HepG2 (cell line): ENCODE data around the gene GMEB2. TPM values are rescaled to one million over a fixed set of nuclear protein-coding genes. Genes with fewer than 3 reads are reported as not detected.

ENCODE experiments used
- ATAC-seq: fragments of 200-7000 bp; cut with Tn5 transposase; 3 replicates; pipeline ENCODE4 v1.9.1; 2020; ENCODE audit warnings: mild to moderate bottlenecking, moderate library complexity
- BruUV-seq: library from RNA; stranded (reverse); fragments of 400-500 nt; replicated peaks from 2 replicates; lab custom pipeline; 2021; lab: Mats Ljungman, UMichigan
- CTCF ChIA-PET: fragments of 300-600 bp; formaldehyde crosslinking; extraction: SDS; loops from one replicate; lab custom pipeline; 2021; ENCODE audit warnings: low total read pairs, inconsistent platforms, low intra/inter-chr PET ratio; lab: Yijun Ruan, JAX
- POLR2A ChIA-PET: fragments of 350-600 bp; sonication (Branson Sonifier 250); formaldehyde crosslinking; loops from one replicate; lab custom pipeline; 2020; ENCODE audit warnings: antibody characterized with exemption, inconsistent platforms; lab: Yijun Ruan, JAX
- DNase-seq: peaks from one replicate; pipeline ENCODE4 v3.0.0-alpha.2; 2015; ENCODE audit warnings: low spot score
- FAIRE-seq: peaks from 3 replicates; lab custom pipeline; 2011; peaks lifted over from hg19 to GRCh38; lab: Jason Lieb, UNC
- H2AFZ ChIP-seq: one replicate; pipeline ENCODE4 v1.6.1; 2011; ENCODE audit warnings: low read length, inconsistent platforms
- H3K27ac ChIP-seq: fragments of 300-600 bp; 3 replicates; pipeline ENCODE4 v1.8.0; 2011; ENCODE audit warnings: mixed run types, mild to moderate bottlenecking, mixed read lengths, low read length, inconsistent platforms; ENCODE audit not compliant: insufficient read depth; ENCODE audit errors: extremely low read length
- H3K27me3 ChIP-seq, 2 experiments: fragments of 200-600 bp in 1 of 2; 2 replicates in 1 of 2; 3 replicates in 1 of 2; pipeline versions ENCODE4 v1.6.0 to v1.8.0; 2011; ENCODE audit warnings: low read length in 2 of 2, mild to moderate bottlenecking in 2 of 2, moderate library complexity in 2 of 2, inconsistent platforms in 1 of 2; ENCODE audit not compliant: insufficient read depth in 2 of 2, control insufficient read depth in 1 of 2
- H3K36me3 ChIP-seq, 2 experiments: fragments of 200-600 bp in 1 of 2; replicated peaks in 1 of 2; 2 replicates in 1 of 2; 3 replicates in 1 of 2; pipeline versions ENCODE4 v1.5.1 to v1.8.0; 2011; ENCODE audit warnings: low read length in 2 of 2, inconsistent platforms in 1 of 2; ENCODE audit not compliant: insufficient read depth in 2 of 2, control insufficient read depth in 1 of 2
- H3K4me1 ChIP-seq: 2 replicates; pipeline ENCODE4 v1.5.1; 2012; ENCODE audit warnings: low read length, inconsistent platforms; ENCODE audit not compliant: insufficient read depth
- H3K4me2 ChIP-seq: 2 replicates; pipeline ENCODE4 v1.6.0; 2011; ENCODE audit warnings: low read depth, low read length, inconsistent platforms
- H3K4me3 ChIP-seq, 3 experiments: fragments of 200-600 bp in 1 of 3; sonication (generic), shearing (Covaris generic) in 1 of 3; replicated peaks in 1 of 3; 2 replicates each; pipeline ENCODE4 v1.5.1; 2011 to 2016; ENCODE audit warnings: low read length in 3 of 3, inconsistent platforms in 2 of 3, low read depth in 2 of 3, mild to moderate bottlenecking in 2 of 3, control low read depth in 1 of 3, mixed read lengths in 1 of 3; ENCODE audit not compliant: insufficient read depth in 1 of 3
- H3K79me2 ChIP-seq: one replicate; pipeline ENCODE4 v1.6.1; 2011; ENCODE audit warnings: low read length, inconsistent platforms; ENCODE audit not compliant: insufficient read depth
- H3K9ac ChIP-seq: 2 replicates; pipeline ENCODE4 v1.6.0; 2011; ENCODE audit warnings: mild to moderate bottlenecking, low read depth, low read length, inconsistent platforms; ENCODE audit not compliant: insufficient read depth
- H3K9me3 ChIP-seq: 2 replicates; pipeline ENCODE4 v1.5.1; 2012; ENCODE audit warnings: mild to moderate bottlenecking, low read length
- H4K20me1 ChIP-seq: 2 replicates; pipeline ENCODE4 v1.6.0; 2011; ENCODE audit warnings: inconsistent platforms, mild to moderate bottlenecking, low read length, moderate library complexity; ENCODE audit not compliant: insufficient read depth
- GMEB1 ChIP-seq: sonication (generic); formaldehyde crosslinking; IDR thresholded peaks from 2 replicates; pipeline ENCODE4 v1.5.1; 2020; ENCODE audit warnings: missing genetic modification reagents, mild to moderate bottlenecking, borderline replicate concordance
- KDM5A ChIP-seq: fragments of 200-600 bp; sonication (generic); IDR thresholded peaks from 2 replicates; pipeline ENCODE4 v1.7.0; 2018; ENCODE audit warnings: antibody characterized with exemption, mild to moderate bottlenecking, low read length, borderline replicate concordance
- MTF1 ChIP-seq: sonication (generic); formaldehyde crosslinking; IDR thresholded peaks from 2 replicates; pipeline ENCODE4 v1.5.0; 2020; ENCODE audit warnings: missing genetic modification reagents
- MXI1 ChIP-seq: IDR thresholded peaks from 3 replicates; pipeline ENCODE4 v1.6.1; 2012; ENCODE audit warnings: low read depth, low read length, inconsistent platforms, borderline replicate concordance
- MZF1 ChIP-seq: sonication (generic); formaldehyde crosslinking; IDR thresholded peaks from 2 replicates; pipeline ENCODE4 v1.8.1; 2023; ENCODE audit warnings: mild to moderate bottlenecking, missing genetic modification reagents, borderline replicate concordance
- NFKBIZ ChIP-seq: IDR thresholded peaks from 2 replicates; pipeline ENCODE4 v1.6.1; 2018; ENCODE audit warnings: missing genetic modification reagents, missing compliant biosample characterization
- RAD21 ChIP-seq: fragments of 450-650 bp; formaldehyde crosslinking; IDR thresholded peaks from 2 replicates; pipeline ENCODE4 v1.5.0; 2020; ENCODE audit warnings: mild to moderate bottlenecking
- ZBTB10 ChIP-seq: sonication (generic); formaldehyde crosslinking; IDR thresholded peaks from 2 replicates; pipeline ENCODE4 v1.4.0; 2020; ENCODE audit warnings: missing genetic modification reagents, borderline replicate concordance
- ZNF232 ChIP-seq: sonication (generic); formaldehyde crosslinking; IDR thresholded peaks from 2 replicates; pipeline ENCODE4 v1.4.0; 2020; ENCODE audit warnings: missing genetic modification reagents, borderline replicate concordance
- ZNF761 ChIP-seq: sonication (generic); formaldehyde crosslinking; conservative IDR thresholded peaks from 2 replicates; pipeline ENCODE4 v1.4.0; 2020; ENCODE audit warnings: mild to moderate bottlenecking, missing genetic modification reagents
- ZNF776 ChIP-seq: sonication (generic); formaldehyde crosslinking; IDR thresholded peaks from 2 replicates; pipeline ENCODE4 v1.4.0; 2020; ENCODE audit warnings: mild to moderate bottlenecking, missing genetic modification reagents
- ZSCAN5A ChIP-seq: sonication (generic); formaldehyde crosslinking; IDR thresholded peaks from 2 replicates; pipeline ENCODE4 v1.8.0; 2022; ENCODE audit warnings: mild to moderate bottlenecking, missing genetic modification reagents, borderline replicate concordance
- WGBS: methylation state at CpG from one replicate; pipeline ENCODE4 v1.1.6; 2017; ENCODE audit warnings: low lambda C conversion rate; 5-methylcytosine and 5-hydroxymethylcytosine counted together
- in situ Hi-C: cut with HindIII; loops from 2 replicates; pipeline ENCODE4 v1.10.0; 2017; ENCODE audit warnings: low pct_unique_long_range_greater_than_20kb; ENCODE audit not compliant: extremely low pct_ligation_motif_present
- intact Hi-C: fragments of 100-400 bp; cut with micrococcal nuclease; formaldehyde crosslinking; loops from one replicate; pipeline ENCODE4 v1.10.0; 2022; ENCODE audit not compliant: unreplicated experiment
- polyA plus RNA-seq, 8 experiments: library from polyadenylated mRNA; depleted of rRNA in 3 of 8; stranded (reverse) in 7 of 8; unstranded in 1 of 8; fragments of >200 nt; fragmentation: Illumina TruSeq in 4 of 8; extraction: Trizol in 4 of 8; gene quantifications; 2 replicates each; pipeline versions ENCODE4 v1.2.1 to v1.2.3, GENCODE V29; 2011 to 2016; ENCODE audit warnings: low read depth in 4 of 8, missing spikeins in 1 of 8, mixed read lengths in 1 of 8; ENCODE audit not compliant: insufficient read depth in 1 of 8
- total RNA-seq, 5 experiments: library from RNA; depleted of rRNA; stranded (reverse); fragments of >200 nt; fragmentation: Illumina TruSeq; extraction: Trizol; gene quantifications; 2 replicates each; pipeline ENCODE4 v1.2.3, GENCODE V29; 2016; ENCODE audit warnings: low read depth in 1 of 5

GMEB2 gene
- total and polyA plus RNA-seq, 2 of the 13 experiments (the other 11 are each of a cell fraction or from before 2014, with no cell fraction given): 10.6 to 12.4 TPM

- H3K79me2 ChIP-seq: no peaks in the 10 kb centered on the region
- 95% methylated on average over 15 of the region's 15 CpGs for WGBS
- no peaks in the 10 kb centered on the region for H3K9me3 ChIP-seq
- POLR2A ChIA-PET: interaction anchor here (3.3 kb wide), 1 partner anchor 8 kb away, joined by 58 read pairs; the partner anchor contains the start of gene STMN3
- H4K20me1 ChIP-seq: no peaks in the 10 kb centered on the region
- H2AFZ ChIP-seq: no peak overlapping the region
- ATAC-seq (no peak), FAIRE-seq (no peak), DNase-seq (no peak)
- no peaks in the 10 kb centered on the region for H3K27me3 ChIP-seq
- no TSS peak for BruUV-seq
- H3K4me1 ChIP-seq: peaks cover 15% of the 10 kb centered on the region
- H3K27ac ChIP-seq: no peak overlapping the region
- TF ChIP-seq ZSCAN5A: no peak
- peak; percentile 45; the same call in 1 of the 2 replicates for TF ChIP-seq ZNF776 (CRISPR knock-in tag)
- TF ChIP-seq MZF1 (CRISPR knock-in tag): no peak
- no peak for TF ChIP-seq ZNF761 (CRISPR knock-in tag)
- no peak for TF ChIP-seq KDM5A
- TF ChIP-seq MXI1: no peak
- CTCF ChIA-PET: no interaction called here
- no peak overlapping the region for H3K4me3 ChIP-seq
- intact Hi-C loops: no loop called here
- H3K9ac ChIP-seq: no peak overlapping the region
- peaks cover 3 to 4% of the 10 kb centered on the region in 2 experiments; a peak in 4 of 5 replicates for H3K36me3 ChIP-seq
- in situ Hi-C loops: no loop called here
- no peak overlapping the region for H3K4me2 ChIP-seq
Observed at GRCh38 chr20:63643946-63644345, 17.0 kb upstream of the GMEB2 start.

GRCh38 chr20:63643499-63643898 lies 16.6 kb upstream of the GMEB2 start:
- ATAC-seq (no peak), FAIRE-seq (no peak), DNase-seq (no peak)
- intact Hi-C loops (no loop called here), in situ Hi-C loops (no loop called here)
- no peak overlapping the region for H3K9ac ChIP-seq
- POLR2A ChIA-PET: interaction anchor here (3.3 kb wide), 1 partner anchor 9 kb away, joined by 58 read pairs; the partner anchor contains the start of gene STMN3
- no peak overlapping the region for H3K27ac ChIP-seq
- 91% methylated on average over 9 of the region's 10 CpGs for WGBS
- H3K9me3 ChIP-seq: no peaks in the 10 kb centered on the region
- H4K20me1 ChIP-seq: no peaks in the 10 kb centered on the region
- H3K79me2 ChIP-seq: no peaks in the 10 kb centered on the region
- no peaks in the 10 kb centered on the region for H3K27me3 ChIP-seq
- no peak overlapping the region for H3K4me3 ChIP-seq
- H3K4me1 ChIP-seq: peaks cover 15% of the 10 kb centered on the region
- H3K4me2 ChIP-seq: no peak overlapping the region
- CTCF ChIA-PET: no interaction called here
- no TSS peak for BruUV-seq
- peaks cover 3 to 4% of the 10 kb centered on the region in 2 experiments; a peak in 4 of 5 replicates for H3K36me3 ChIP-seq
- no peak overlapping the region for H2AFZ ChIP-seq
- TF ChIP-seq NFKBIZ (CRISPR knock-in tag) (no peak), MTF1 (CRISPR knock-in tag) (no peak), ZNF232 (CRISPR knock-in tag) (no peak), ZBTB10 (CRISPR knock-in tag) (no peak), RAD21 (CRISPR knock-in tag) (no peak), GMEB1 (no peak)
